CD14-positive monocyte (primary cell): ENCODE results near the gene ZNF804B. TPM values are rescaled to one million over a fixed set of nuclear protein-coding genes. Genes with fewer than 3 reads are reported as not detected.

ENCODE experiments used
- DNase-seq, 3 donors: peaks; one replicate each; pipeline ENCODE4 v3.0.0-alpha.2; 2011 to 2022
- H2AFZ ChIP-seq: 2 replicates; pipeline ENCODE4 v1.6.0; 2012; ENCODE audit warnings: mild to moderate bottlenecking, low read depth, low read length, inconsistent platforms; ENCODE audit not compliant: insufficient read depth, poor library complexity, severe bottlenecking
- H3K27ac ChIP-seq, 2 donors: 1 replicate in 1 of 2; 2 replicates in 1 of 2; pipeline ENCODE4 v1.5.1; 2012 to 2013; ENCODE audit warnings: low read length in 2 of 2, control low read depth in 1 of 2, inconsistent platforms in 1 of 2, low read depth in 1 of 2, mild to moderate bottlenecking in 1 of 2
- H3K27me3 ChIP-seq, 2 donors: one replicate each; pipeline versions ENCODE4 v1.6.0 to v1.6.1; 2011 to 2013; ENCODE audit warnings: low read length in 2 of 2; ENCODE audit not compliant: control insufficient read depth in 2 of 2, insufficient read depth in 2 of 2
- H3K36me3 ChIP-seq, 2 donors: replicated peaks in 1 of 2; 1 replicate in 1 of 2; 2 replicates in 1 of 2; pipeline versions ENCODE4 v1.5.1 to v1.6.1; 2012 to 2013; ENCODE audit warnings: low read length in 2 of 2, control low read depth in 1 of 2, inconsistent platforms in 1 of 2, mild to moderate bottlenecking in 1 of 2; ENCODE audit not compliant: insufficient read depth in 2 of 2, control insufficient read depth in 1 of 2
- H3K4me1 ChIP-seq, 2 donors: 1 replicate in 1 of 2; 2 replicates in 1 of 2; pipeline versions ENCODE4 v1.5.1 to v1.6.1; 2012 to 2013; ENCODE audit warnings: low read length in 2 of 2, control low read depth in 1 of 2, inconsistent platforms in 1 of 2, mild to moderate bottlenecking in 1 of 2, moderate library complexity in 1 of 2; ENCODE audit not compliant: insufficient read depth in 2 of 2, control insufficient read depth in 1 of 2
- H3K4me2 ChIP-seq: replicated peaks from 2 replicates; pipeline ENCODE3; 2012; ENCODE audit warnings: low read length, moderate library complexity, mild to moderate bottlenecking; ENCODE audit not compliant: poor library complexity, severe bottlenecking; ENCODE audit errors: extremely low read depth
- H3K4me3 ChIP-seq, 3 experiments: fragments of 200-600 bp in 1 of 3; sonication (generic) in 1 of 3; replicated peaks in 1 of 3; 1 replicate in 2 of 3; 2 replicates in 1 of 3; pipeline ENCODE4 v1.5.1; 2011 to 2013; ENCODE audit warnings: low read length in 3 of 3, mild to moderate bottlenecking in 3 of 3, control low read depth in 2 of 3, low read depth in 2 of 3, inconsistent platforms in 1 of 3, moderate library complexity in 1 of 3
- H3K79me2 ChIP-seq: 2 replicates; pipeline ENCODE4 v1.6.0; 2012; ENCODE audit warnings: mild to moderate bottlenecking, control low read depth, inconsistent platforms, low read length, moderate library complexity; ENCODE audit not compliant: insufficient read depth
- H3K9ac ChIP-seq: 2 replicates; pipeline ENCODE4 v1.6.0; 2017; ENCODE audit warnings: low read length, mild to moderate bottlenecking; ENCODE audit not compliant: insufficient read depth, poor library complexity, severe bottlenecking
- H3K9me3 ChIP-seq, 2 donors: replicated peaks in 1 of 2; 1 replicate in 1 of 2; 2 replicates in 1 of 2; pipeline versions ENCODE4 v1.5.1 to v1.6.1; 2012 to 2013; ENCODE audit warnings: low read length in 2 of 2, control low read depth in 1 of 2; ENCODE audit not compliant: control insufficient read depth in 1 of 2, insufficient read depth in 1 of 2
- H4K20me1 ChIP-seq: 2 replicates; pipeline ENCODE4 v1.6.0; 2012; ENCODE audit warnings: mild to moderate bottlenecking, low read length, control low read depth, moderate library complexity; ENCODE audit not compliant: insufficient read depth
- H3K27ac Mint-ChIP-seq, 7 donors: one replicate each; pipeline ENCODE4 v1.8.0; 2020; ENCODE audit warnings: mild to moderate bottlenecking in 7 of 7, mixed read lengths in 7 of 7, moderate library complexity in 6 of 7, inconsistent platforms in 2 of 7
- H3K27me3 Mint-ChIP-seq, 3 donors: one replicate each; pipeline ENCODE4 v1.8.0; 2021 to 2022; ENCODE audit warnings: low read depth in 3 of 3, mild to moderate bottlenecking in 3 of 3, mixed read lengths in 3 of 3, moderate library complexity in 3 of 3, inconsistent platforms in 1 of 3
- H3K36me3 Mint-ChIP-seq, 2 donors: one replicate each; pipeline ENCODE4 v1.8.0; 2020; ENCODE audit warnings: mixed read lengths in 2 of 2, inconsistent platforms in 1 of 2, mild to moderate bottlenecking in 1 of 2
- H3K4me1 Mint-ChIP-seq: one replicate; pipeline ENCODE4 v1.8.0; 2020; ENCODE audit warnings: mild to moderate bottlenecking, mixed read lengths
- H3K4me3 Mint-ChIP-seq, 2 donors: one replicate each; pipeline ENCODE4 v1.8.0; 2020; ENCODE audit warnings: mild to moderate bottlenecking in 2 of 2, mixed read lengths in 2 of 2, moderate library complexity in 1 of 2
- H3K9me3 Mint-ChIP-seq, 7 donors: one replicate each; pipeline ENCODE4 v1.8.0; 2020 to 2022; ENCODE audit warnings: mixed read lengths in 7 of 7, mild to moderate bottlenecking in 6 of 7, moderate library complexity in 6 of 7, inconsistent platforms in 2 of 7
- WGBS: methylation state at CpG from one replicate; pipeline ENCODE4 v1.1.5; 2013; ENCODE audit warnings: missing lambda C conversion rate; ENCODE audit not compliant: insufficient coverage; 5-methylcytosine and 5-hydroxymethylcytosine counted together
- intact Hi-C, 2 donors: fragments of 100-400 bp; cut with micrococcal nuclease; formaldehyde crosslinking; loops; one replicate each; pipeline versions ENCODE4 v1.15.0 to v1.15.1; 2023
- polyA plus RNA-seq, 3 donors: library from polyadenylated mRNA; depleted of rRNA in 1 of 3; unstranded in 2 of 3; stranded (reverse) in 1 of 3; fragments of 300-500 nt in 2 of 3; fragments of >200 nt in 1 of 3; fragmentation: Illumina TruSeq in 2 of 3; gene quantifications; 1 replicate in 2 of 3; 2 replicates in 1 of 3; pipeline ENCODE4 v1.2.3, GENCODE V29; 2012 to 2021
- TF ChIP-seq, protein P1 (sequence below): fragments of 200-600 bp; IDR thresholded peaks from one replicate; pipeline ENCODE4 v1.8.0; 2022; ENCODE audit warnings: antibody characterized with exemption, mild to moderate bottlenecking

The ZNF804B gene
- polyA plus RNA-seq, 3 donors: not detected

GRCh38 chr7:89357121-89357520 is 597.6 kb downstream of the ZNF804B start:
- Mint-ChIP-seq H3K27ac (no peak overlapping the region), H3K27me3 (no peaks in the 10 kb centered on the region), H3K4me3 (no peak overlapping the region), H3K36me3 (no peaks in the 10 kb centered on the region), H3K9me3 (peaks cover 0 to 11% (median 3%) of the 10 kb centered on the region in 7 donors), H3K4me1 (no peaks in the 10 kb centered on the region)
- TF ChIP-seq, protein P1, sequence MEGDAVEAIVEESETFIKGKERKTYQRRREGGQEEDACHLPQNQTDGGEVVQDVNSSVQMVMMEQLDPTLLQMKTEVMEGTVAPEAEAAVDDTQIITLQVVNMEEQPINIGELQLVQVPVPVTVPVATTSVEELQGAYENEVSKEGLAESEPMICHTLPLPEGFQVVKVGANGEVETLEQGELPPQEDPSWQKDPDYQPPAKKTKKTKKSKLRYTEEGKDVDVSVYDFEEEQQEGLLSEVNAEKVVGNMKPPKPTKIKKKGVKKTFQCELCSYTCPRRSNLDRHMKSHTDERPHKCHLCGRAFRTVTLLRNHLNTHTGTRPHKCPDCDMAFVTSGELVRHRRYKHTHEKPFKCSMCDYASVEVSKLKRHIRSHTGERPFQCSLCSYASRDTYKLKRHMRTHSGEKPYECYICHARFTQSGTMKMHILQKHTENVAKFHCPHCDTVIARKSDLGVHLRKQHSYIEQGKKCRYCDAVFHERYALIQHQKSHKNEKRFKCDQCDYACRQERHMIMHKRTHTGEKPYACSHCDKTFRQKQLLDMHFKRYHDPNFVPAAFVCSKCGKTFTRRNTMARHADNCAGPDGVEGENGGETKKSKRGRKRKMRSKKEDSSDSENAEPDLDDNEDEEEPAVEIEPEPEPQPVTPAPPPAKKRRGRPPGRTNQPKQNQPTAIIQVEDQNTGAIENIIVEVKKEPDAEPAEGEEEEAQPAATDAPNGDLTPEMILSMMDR: no peak
- Histone ChIP-seq H3K9ac (no peak overlapping the region), H3K4me2 (no peak overlapping the region), H3K4me3 (no peak overlapping the region), H3K36me3 (no peaks in the 10 kb centered on the region), H3K27ac (no peak overlapping the region), H4K20me1 (no peaks in the 10 kb centered on the region), H3K9me3 (no peaks in the 10 kb centered on the region), H3K4me1 (no peaks in the 10 kb centered on the region), H3K79me2 (no peaks in the 10 kb centered on the region), H2AFZ (no peak overlapping the region), H3K27me3 (no peaks in the 10 kb centered on the region)
- WGBS: 50% methylated on average over 1 of the region's 1 CpG
- intact Hi-C loops: loop anchor here in 1 of 2 donors (10.0 kb wide), 1 partner anchor 628 kb away; no protein-coding TSS in a partner anchor
- no peak for DNase-seq

DNA sequence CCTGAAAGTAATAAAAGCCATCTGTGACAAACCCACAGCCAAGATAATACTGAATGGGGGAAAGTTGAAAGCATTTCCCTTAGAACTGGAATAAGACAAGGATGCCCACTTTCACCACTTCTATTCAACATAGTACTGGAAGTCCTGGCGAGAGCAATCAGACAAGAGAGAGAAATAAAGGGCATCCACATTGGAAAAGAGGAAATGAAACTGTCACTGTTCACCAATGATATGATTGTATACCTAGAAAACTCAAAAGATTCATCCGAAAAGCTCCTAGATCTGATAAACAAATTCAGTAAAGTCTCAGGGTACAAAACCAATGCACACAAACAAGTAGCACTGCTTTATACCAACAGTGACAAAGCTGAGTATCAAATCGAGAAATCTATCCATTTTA is 617.7 kb downstream of the ZNF804B start:
- no peaks in the 10 kb centered on the region for H3K36me3 ChIP-seq
- TF ChIP-seq, protein P1: no peak
- no peaks in the 10 kb centered on the region for H3K9me3 ChIP-seq
- no peaks in the 10 kb centered on the region for H3K4me1 ChIP-seq
- no peak overlapping the region for H3K4me3 Mint-ChIP-seq
- H3K9ac ChIP-seq: no peak overlapping the region
- H4K20me1 ChIP-seq: no peaks in the 10 kb centered on the region
- no peaks in the 10 kb centered on the region for H3K36me3 Mint-ChIP-seq
- H3K27ac Mint-ChIP-seq: no peak overlapping the region
- no peaks in the 10 kb centered on the region for H3K27me3 ChIP-seq
- intact Hi-C loops: no loop called here
- peaks cover 0 to 1% (median 0%) of the 10 kb centered on the region in 3 donors for H3K27me3 Mint-ChIP-seq
- no peak overlapping the region for H2AFZ ChIP-seq
- 92% methylated on average over 2 of the region's 3 CpGs for WGBS
- H3K4me3 ChIP-seq: no peak overlapping the region
- H3K9me3 Mint-ChIP-seq: peaks cover 0 to 2% (median 0%) of the 10 kb centered on the region in 7 donors
- no peak for DNase-seq
- no peaks in the 10 kb centered on the region for H3K4me1 Mint-ChIP-seq
- H3K79me2 ChIP-seq: no peaks in the 10 kb centered on the region
- H3K4me2 ChIP-seq: no peak overlapping the region
- H3K27ac ChIP-seq: no peak overlapping the region
